Breast epithelium (tissue), 4 donors: ENCODE measurements around the gene MYH7. TPM values are rescaled to one million over a fixed set of nuclear protein-coding genes. Genes with fewer than 3 reads are reported as not detected.
A peak's percentile ranks its signal among the peaks of the same experiment; 100 is the strongest.

ENCODE experiments used
- DNase-seq, 2 donors: peaks; one replicate each; pipeline ENCODE4 v3.0.0-alpha.2; 2019; ENCODE audit warnings: low spot score in 2 of 2
- H3K27ac ChIP-seq, 2 donors: fragments of 200-600 bp; sonication (generic) in 1 of 2; one replicate each; pipeline ENCODE4 v1.5.1; 2016 to 2019; ENCODE audit warnings: mild to moderate bottlenecking in 1 of 2
- H3K27me3 ChIP-seq, 2 donors: fragments of 200-600 bp; sonication (generic) in 1 of 2; one replicate each; pipeline versions ENCODE4 v1.5.1 to v1.6.0; 2017 to 2019; ENCODE audit warnings: control low read depth in 1 of 2, mild to moderate bottlenecking in 1 of 2
- H3K36me3 ChIP-seq: fragments of 200-600 bp; one replicate; pipeline ENCODE4 v1.5.1; 2019
- H3K4me1 ChIP-seq, 2 donors: fragments of 200-600 bp; sonication (generic); one replicate each; pipeline ENCODE4 v1.5.1; 2016 to 2019; ENCODE audit warnings: control low read depth in 1 of 2
- H3K4me3 ChIP-seq, 3 donors: fragments of 200-600 bp; sonication (generic); 1 replicate in 2 of 3; 2 replicates in 1 of 3; pipeline ENCODE4 v1.5.1; 2016 to 2019; ENCODE audit warnings: mild to moderate bottlenecking in 3 of 3, moderate library complexity in 2 of 3
- H3K9me3 ChIP-seq, 2 donors: fragments of 200-600 bp; sonication (generic) in 1 of 2; one replicate each; pipeline ENCODE4 v1.5.1; 2016 to 2019; ENCODE audit warnings: control low read depth in 1 of 2
- CTCF ChIP-seq, 3 donors: fragments of 450-650 bp; IDR thresholded peaks; one replicate each; pipeline ENCODE4 v1.5.1; 2016 to 2017; ENCODE audit warnings: antibody characterized with exemption in 3 of 3, mild to moderate bottlenecking in 3 of 3, moderate library complexity in 3 of 3
- POLR2A ChIP-seq: fragments of 450-650 bp; IDR thresholded peaks from one replicate; pipeline ENCODE4 v1.6.1; 2016; ENCODE audit warnings: antibody characterized with exemption, mild to moderate bottlenecking, moderate library complexity
- POLR2AphosphoS5 ChIP-seq, 3 donors: sonication (generic); formaldehyde crosslinking; IDR thresholded peaks; one replicate each; pipeline ENCODE4 v1.6.1; 2017; ENCODE audit warnings: antibody characterized with exemption in 3 of 3
- intact Hi-C: fragments of 100-400 bp; cut with DNase I; formaldehyde crosslinking; loops from one replicate; pipeline ENCODE4 v1.15.1; 2023; ENCODE audit warnings: low total_unique reads
- total RNA-seq, 3 donors: library from RNA; depleted of rRNA; stranded (reverse); fragments of >200 nt; gene quantifications; one replicate each; pipeline ENCODE4 v1.1.0, GENCODE V29; 2016

The MYH7 gene
- total RNA-seq, 3 donors from 2014 or later = not detected

DNA sequence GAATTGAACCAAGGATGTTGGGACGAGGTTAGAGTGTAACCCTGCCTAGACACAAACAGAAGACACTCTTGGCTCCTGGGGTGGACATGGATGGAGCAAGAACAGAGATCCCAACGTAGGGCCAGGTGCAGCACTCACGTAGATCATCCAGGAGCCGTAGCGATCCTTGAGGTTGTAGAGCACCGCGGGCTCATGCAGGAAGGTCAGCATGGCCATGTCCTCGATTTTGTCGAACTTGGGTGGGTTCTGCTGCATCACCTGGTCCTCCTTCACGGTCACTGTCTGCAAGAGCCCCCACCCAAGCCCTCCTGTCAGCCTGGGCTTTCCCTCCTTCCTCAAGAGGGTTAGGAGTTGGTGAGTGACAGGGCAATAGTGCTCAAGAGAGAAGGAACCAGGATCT lies 2.5 kb downstream of the MYH7 start:
- Histone ChIP-seq H3K27ac (no peak overlapping the region), H3K9me3 (no peaks in the 10 kb centered on the region), H3K4me3 (no peak overlapping the region), H3K36me3 (no peaks in the 10 kb centered on the region), H3K4me1 (no peaks in the 10 kb centered on the region), H3K27me3 (no peaks in the 10 kb centered on the region)
- intact Hi-C loops = no loop called here
- DNase-seq = peak in 1 of 2 donors; percentile 3
- no peak for TF ChIP-seq CTCF (IDR thresholded peaks at IDR 0.05)
- no peak for TF ChIP-seq POLR2A
- no peak for TF ChIP-seq POLR2AphosphoS5 (IDR thresholded peaks at IDR 0.05)

DNA sequence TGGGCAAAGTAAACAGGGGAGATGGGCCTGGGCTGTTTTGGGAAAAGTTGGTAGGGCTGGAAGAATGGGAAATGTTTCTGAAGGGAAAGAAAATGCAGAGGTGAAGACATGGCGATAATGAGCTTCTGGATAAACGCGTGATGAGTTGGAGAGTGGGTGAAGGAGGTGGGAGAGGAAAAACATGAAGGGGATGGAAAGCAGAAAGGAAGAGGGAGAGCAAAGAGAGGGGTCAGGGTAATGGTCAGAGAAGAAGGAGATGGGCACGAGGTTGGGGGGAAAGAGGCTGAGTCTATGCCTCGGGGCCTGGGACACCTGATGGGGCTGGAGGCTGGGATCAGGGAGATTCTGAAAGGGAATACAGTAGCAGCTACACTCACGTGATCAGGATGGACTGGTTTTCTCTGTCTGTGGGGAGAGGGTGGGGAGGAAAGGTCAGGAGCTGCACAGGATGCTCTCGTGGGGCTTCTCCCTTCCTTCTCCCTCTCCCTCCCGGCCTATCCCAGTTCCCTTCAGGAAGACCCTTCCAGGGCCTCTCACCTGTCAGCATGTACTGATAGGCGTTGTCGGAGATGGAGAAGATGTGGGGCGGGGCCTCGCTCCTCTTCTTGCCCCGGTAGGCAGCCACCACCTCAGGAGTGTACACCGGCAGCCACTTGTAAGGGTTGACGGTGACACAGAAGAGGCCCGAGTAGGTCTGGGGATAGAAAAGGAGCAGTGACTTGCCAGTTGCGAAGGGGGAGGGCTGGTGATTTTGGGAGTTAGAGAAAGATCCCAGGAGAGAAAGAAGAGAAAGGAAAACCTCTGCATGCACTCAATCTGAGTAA lies 3.1 kb downstream of the MYH7 start:
- Histone ChIP-seq H3K9me3 (no peaks in the 10 kb centered on the region), H3K27ac (no peak overlapping the region), H3K27me3 (no peaks in the 10 kb centered on the region), H3K4me3 (no peak overlapping the region), H3K4me1 (no peaks in the 10 kb centered on the region), H3K36me3 (no peaks in the 10 kb centered on the region)
- intact Hi-C loops = no loop called here
- TF ChIP-seq CTCF (IDR thresholded peaks at IDR 0.05) = no peak
- no peak for TF ChIP-seq POLR2AphosphoS5 (IDR thresholded peaks at IDR 0.05)
- no peak for TF ChIP-seq POLR2A
- peak in 1 of 2 donors; percentile 25 for DNase-seq

DNA sequence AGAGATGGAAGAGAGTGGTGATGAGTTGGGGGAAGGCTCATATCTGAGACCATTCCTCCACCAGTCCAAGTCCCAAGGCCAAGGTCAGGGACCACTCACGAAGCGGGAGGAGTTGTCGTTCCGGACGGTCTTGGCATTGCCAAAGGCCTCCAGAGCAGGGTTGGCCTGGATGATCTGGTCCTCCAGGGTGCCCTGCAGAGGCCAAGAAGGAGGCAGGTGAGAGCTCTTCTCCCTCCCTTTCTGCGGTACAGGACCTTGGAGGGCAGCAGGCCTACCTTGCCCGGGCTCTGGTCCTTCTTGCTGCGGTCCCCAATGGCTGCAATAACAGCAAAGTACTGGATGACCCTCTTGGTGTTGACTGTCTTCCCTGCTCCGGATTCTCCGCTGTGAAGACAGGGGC lies 4.0 kb downstream of the MYH7 start:
- Histone ChIP-seq H3K4me1 (no peaks in the 10 kb centered on the region), H3K27ac (no peak overlapping the region), H3K27me3 (no peaks in the 10 kb centered on the region), H3K36me3 (no peaks in the 10 kb centered on the region), H3K9me3 (no peaks in the 10 kb centered on the region), H3K4me3 (no peak overlapping the region)
- DNase-seq = peak in 1 of 2 donors; percentile 40
- intact Hi-C loops = no loop called here
- TF ChIP-seq POLR2AphosphoS5 (IDR thresholded peaks at IDR 0.05) (no peak), POLR2A (no peak), CTCF (IDR thresholded peaks at IDR 0.05) (no peak)

DNA sequence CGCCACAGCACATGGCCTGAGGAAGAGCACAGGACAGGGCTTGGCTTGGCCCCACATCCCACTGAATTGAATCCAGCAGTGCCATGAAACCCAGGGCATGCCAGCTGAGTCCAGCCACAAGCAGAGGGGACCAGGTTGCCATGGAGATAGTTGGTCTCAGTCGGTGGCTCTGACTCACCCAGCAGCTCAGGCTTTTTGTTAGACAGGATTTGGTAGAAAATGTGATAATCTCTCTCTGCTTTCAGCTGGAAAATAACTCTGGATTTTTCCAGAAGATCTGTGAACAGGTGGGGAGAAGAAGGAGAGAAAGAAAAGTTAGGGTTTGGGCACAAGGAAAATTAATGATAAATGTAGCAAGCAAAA lies 4.8 kb downstream of the MYH7 start:
- Histone ChIP-seq H3K27me3 (no peaks in the 10 kb centered on the region), H3K36me3 (no peaks in the 10 kb centered on the region), H3K9me3 (no peaks in the 10 kb centered on the region), H3K4me3 (no peak overlapping the region), H3K27ac (no peak overlapping the region), H3K4me1 (no peaks in the 10 kb centered on the region)
- intact Hi-C loops = no loop called here
- no peak for TF ChIP-seq POLR2AphosphoS5 (IDR thresholded peaks at IDR 0.05)
- TF ChIP-seq POLR2A = no peak
- TF ChIP-seq CTCF (IDR thresholded peaks at IDR 0.05) = no peak
- DNase-seq = no peak

- no peaks in the 10 kb centered on the region for H3K9me3 ChIP-seq
- H3K4me1 ChIP-seq = no peaks in the 10 kb centered on the region
- peak in 1 of 2 donors; percentile 22 for DNase-seq
- no peaks in the 10 kb centered on the region for H3K27me3 ChIP-seq
- H3K4me3 ChIP-seq = no peak overlapping the region
- intact Hi-C loops = no loop called here
- H3K27ac ChIP-seq = no peak overlapping the region
- TF ChIP-seq POLR2A (no peak), CTCF (IDR thresholded peaks at IDR 0.05) (no peak), POLR2AphosphoS5 (IDR thresholded peaks at IDR 0.05) (no peak)
- H3K36me3 ChIP-seq = no peaks in the 10 kb centered on the region
Observed at GRCh38 chr14:23430016-23430722, 5.3 kb downstream of the MYH7 start.
